Rectal smooth muscle tissue (tissue), 1 donor: ENCODE measurements around the gene ITPKC.

Experiments used
- H3K27ac ChIP-seq: one replicate; pipeline ENCODE4 v1.7.0; 2013; ENCODE audit warnings: low read depth, low read length, inconsistent platforms
- H3K27me3 ChIP-seq: one replicate; pipeline ENCODE4 v1.7.0; 2013; ENCODE audit warnings: low read length; ENCODE audit not compliant: control insufficient read depth, insufficient read depth
- H3K36me3 ChIP-seq: one replicate; pipeline ENCODE4 v1.7.0; 2013; ENCODE audit warnings: low read length; ENCODE audit not compliant: control insufficient read depth, insufficient read depth
- H3K4me1 ChIP-seq: one replicate; pipeline ENCODE4 v1.7.0; 2013; ENCODE audit warnings: low read length; ENCODE audit not compliant: control insufficient read depth, insufficient read depth
- H3K4me3 ChIP-seq: one replicate; pipeline ENCODE4 v1.7.0; 2013; ENCODE audit warnings: low read length
- H3K9ac ChIP-seq: one replicate; pipeline ENCODE4 v1.7.0; 2013; ENCODE audit warnings: low read length

Gene ITPKC

GRCh38 chr19:40716482-40717324 is at the start of gene ITPKC, which contains the start of gene COQ8B:
Gene ITPKC, plus strand, starts transcription at chr19:40717112. Its CDS starts 24 bp downstream, at chr19:40717136.
Gene COQ8B, minus strand, starts transcription at chr19:40716886. Its CDS starts 2,254 bp downstream, at chr19:40714632.
- peaks cover under 1% of the 10 kb centered on the region for H3K36me3 ChIP-seq
- peak within 1 kb of the TSS; percentile 99 for H3K27ac ChIP-seq
- peaks cover 24% of the 10 kb centered on the region for H3K4me1 ChIP-seq
- no peaks in the 10 kb centered on the region for H3K27me3 ChIP-seq
- peak within 1 kb of the TSS; percentile 89 for H3K4me3 ChIP-seq
- H3K9ac ChIP-seq = peak within 1 kb of the TSS; percentile 96

- Histone ChIP-seq H3K27me3 (no peaks in the 10 kb centered on the region), H3K4me3 (no peak overlapping the region), H3K4me1 (peaks cover 3% of the 10 kb centered on the region), H3K36me3 (peaks cover 24% of the 10 kb centered on the region), H3K9ac (no peak overlapping the region), H3K27ac (no peak overlapping the region)
These were observed 49.3 kb upstream of the ITPKC start for GRCh38 chr19:40667602-40668001.

GRCh38 chr19:40668991-40669614 is 47.8 kb upstream of the ITPKC start:
- H3K27me3 ChIP-seq = no peaks in the 10 kb centered on the region
- peaks cover 31% of the 10 kb centered on the region for H3K36me3 ChIP-seq

GRCh38 chr19:40671404-40671803 is 45.5 kb upstream of the ITPKC start:
- Histone ChIP-seq H3K36me3 (peaks cover 38% of the 10 kb centered on the region), H3K27ac (no peak overlapping the region), H3K27me3 (no peaks in the 10 kb centered on the region), H3K4me1 (no peaks in the 10 kb centered on the region), H3K4me3 (no peak overlapping the region), H3K9ac (no peak overlapping the region)

More at GRCh38 chr19:40668991-40669614, 47.8 kb upstream of the ITPKC start:
- H3K4me1 ChIP-seq = no peaks in the 10 kb centered on the region
- no peak overlapping the region for H3K4me3 ChIP-seq
- no peak overlapping the region for H3K27ac ChIP-seq
- H3K9ac ChIP-seq = no peak overlapping the region

- H3K9ac ChIP-seq = no peak overlapping the region
- no peaks in the 10 kb centered on the region for H3K4me1 ChIP-seq
- no peak overlapping the region for H3K4me3 ChIP-seq
- H3K36me3 ChIP-seq = peaks cover 41% of the 10 kb centered on the region
- H3K27me3 ChIP-seq = no peaks in the 10 kb centered on the region
- H3K27ac ChIP-seq = no peak overlapping the region
These were observed 44.9 kb upstream of the ITPKC start for GRCh38 chr19:40672038-40672437.

GRCh38 chr19:40672573-40673299 is 44.2 kb upstream of the ITPKC start:
- H3K9ac ChIP-seq = no peak overlapping the region
- no peak overlapping the region for H3K4me3 ChIP-seq
- no peak overlapping the region for H3K27ac ChIP-seq
- H3K4me1 ChIP-seq = no peaks in the 10 kb centered on the region
- H3K27me3 ChIP-seq = no peaks in the 10 kb centered on the region
- H3K36me3 ChIP-seq = peaks cover 41% of the 10 kb centered on the region

GRCh38 chr19:40673397-40673796 is 43.5 kb upstream of the ITPKC start:
- Histone ChIP-seq H3K36me3 (peaks cover 41% of the 10 kb centered on the region), H3K4me3 (no peak overlapping the region)

GRCh38 chr19:40674291-40674690 is 42.6 kb upstream of the ITPKC start:
- Histone ChIP-seq H3K27ac (no peak overlapping the region), H3K9ac (no peak overlapping the region), H3K27me3 (no peaks in the 10 kb centered on the region), H3K4me1 (no peaks in the 10 kb centered on the region), H3K36me3 (peaks cover 40% of the 10 kb centered on the region), H3K4me3 (no peak overlapping the region)

More at GRCh38 chr19:40673397-40673796, 43.5 kb upstream of the ITPKC start:
- Histone ChIP-seq H3K4me1 (no peaks in the 10 kb centered on the region), H3K27ac (no peak overlapping the region), H3K9ac (no peak overlapping the region), H3K27me3 (no peaks in the 10 kb centered on the region)

- H3K27me3 ChIP-seq = no peaks in the 10 kb centered on the region
- peaks cover 26% of the 10 kb centered on the region for H3K36me3 ChIP-seq
- H3K4me3 ChIP-seq = no peak overlapping the region
- no peak overlapping the region for H3K9ac ChIP-seq
- no peaks in the 10 kb centered on the region for H3K4me1 ChIP-seq
- H3K27ac ChIP-seq = no peak overlapping the region
These were observed 39.8 kb upstream of the ITPKC start for GRCh38 chr19:40677156-40677555.

GRCh38 chr19:40681039-40681438 is 35.9 kb upstream of the ITPKC start:
- Histone ChIP-seq H3K27me3 (no peaks in the 10 kb centered on the region), H3K36me3 (peaks cover 25% of the 10 kb centered on the region), H3K27ac (no peak overlapping the region), H3K9ac (no peak overlapping the region), H3K4me3 (no peak overlapping the region), H3K4me1 (no peaks in the 10 kb centered on the region)

- no peak overlapping the region for H3K9ac ChIP-seq
- no peaks in the 10 kb centered on the region for H3K4me1 ChIP-seq
- no peaks in the 10 kb centered on the region for H3K27me3 ChIP-seq
- H3K36me3 ChIP-seq = peaks cover 21% of the 10 kb centered on the region
- H3K27ac ChIP-seq = no peak overlapping the region
- no peak overlapping the region for H3K4me3 ChIP-seq
These were observed 34.4 kb upstream of the ITPKC start for GRCh38 chr19:40682431-40682964.

- Histone ChIP-seq H3K36me3 (peaks cover 21% of the 10 kb centered on the region), H3K4me1 (peaks cover under 1% of the 10 kb centered on the region), H3K27ac (no peak overlapping the region), H3K27me3 (no peaks in the 10 kb centered on the region), H3K4me3 (no peak overlapping the region), H3K9ac (no peak overlapping the region)
These were observed 33.5 kb upstream of the ITPKC start for GRCh38 chr19:40683437-40683836.
